GM10266 (cell line): Measurements from ENCODE around the gene PRDX6.

Source experiments
- DNase-seq: peaks from one replicate; pipeline ENCODE4 v3.0.0; 2012; ENCODE audit errors: extremely low spot score
- TF ChIP-seq, protein P1 (sequence below): IDR thresholded peaks from 2 replicates; pipeline ENCODE4 v1.5.1; 2012; ENCODE audit warnings: mild to moderate bottlenecking, low read depth; ENCODE audit not compliant: control insufficient read depth, insufficient read depth; ENCODE audit errors: missing control alignments

PRDX6 gene

DNA sequence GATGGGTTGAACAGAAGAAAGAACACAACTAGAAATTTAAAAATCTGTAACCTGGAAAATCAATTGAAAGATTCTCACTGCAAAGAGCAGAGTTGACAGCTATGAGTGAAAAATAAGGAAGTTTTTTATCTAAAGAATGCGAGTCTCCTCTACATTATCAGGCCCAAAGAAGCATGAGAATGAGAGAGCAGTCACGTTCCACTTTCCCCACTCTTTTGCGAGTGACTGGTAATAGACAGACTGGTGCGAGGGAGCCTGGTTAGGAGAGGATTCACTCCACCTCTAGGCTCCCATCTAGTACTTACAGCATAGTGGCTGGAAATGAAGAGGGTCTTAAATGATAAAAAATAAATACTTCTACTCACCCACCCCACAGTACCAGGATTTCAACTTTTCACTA, 52.0 kb downstream of the PRDX6 start:
- no peak for DNase-seq
- TF ChIP-seq, protein P1, sequence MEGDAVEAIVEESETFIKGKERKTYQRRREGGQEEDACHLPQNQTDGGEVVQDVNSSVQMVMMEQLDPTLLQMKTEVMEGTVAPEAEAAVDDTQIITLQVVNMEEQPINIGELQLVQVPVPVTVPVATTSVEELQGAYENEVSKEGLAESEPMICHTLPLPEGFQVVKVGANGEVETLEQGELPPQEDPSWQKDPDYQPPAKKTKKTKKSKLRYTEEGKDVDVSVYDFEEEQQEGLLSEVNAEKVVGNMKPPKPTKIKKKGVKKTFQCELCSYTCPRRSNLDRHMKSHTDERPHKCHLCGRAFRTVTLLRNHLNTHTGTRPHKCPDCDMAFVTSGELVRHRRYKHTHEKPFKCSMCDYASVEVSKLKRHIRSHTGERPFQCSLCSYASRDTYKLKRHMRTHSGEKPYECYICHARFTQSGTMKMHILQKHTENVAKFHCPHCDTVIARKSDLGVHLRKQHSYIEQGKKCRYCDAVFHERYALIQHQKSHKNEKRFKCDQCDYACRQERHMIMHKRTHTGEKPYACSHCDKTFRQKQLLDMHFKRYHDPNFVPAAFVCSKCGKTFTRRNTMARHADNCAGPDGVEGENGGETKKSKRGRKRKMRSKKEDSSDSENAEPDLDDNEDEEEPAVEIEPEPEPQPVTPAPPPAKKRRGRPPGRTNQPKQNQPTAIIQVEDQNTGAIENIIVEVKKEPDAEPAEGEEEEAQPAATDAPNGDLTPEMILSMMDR: no peak

DNA sequence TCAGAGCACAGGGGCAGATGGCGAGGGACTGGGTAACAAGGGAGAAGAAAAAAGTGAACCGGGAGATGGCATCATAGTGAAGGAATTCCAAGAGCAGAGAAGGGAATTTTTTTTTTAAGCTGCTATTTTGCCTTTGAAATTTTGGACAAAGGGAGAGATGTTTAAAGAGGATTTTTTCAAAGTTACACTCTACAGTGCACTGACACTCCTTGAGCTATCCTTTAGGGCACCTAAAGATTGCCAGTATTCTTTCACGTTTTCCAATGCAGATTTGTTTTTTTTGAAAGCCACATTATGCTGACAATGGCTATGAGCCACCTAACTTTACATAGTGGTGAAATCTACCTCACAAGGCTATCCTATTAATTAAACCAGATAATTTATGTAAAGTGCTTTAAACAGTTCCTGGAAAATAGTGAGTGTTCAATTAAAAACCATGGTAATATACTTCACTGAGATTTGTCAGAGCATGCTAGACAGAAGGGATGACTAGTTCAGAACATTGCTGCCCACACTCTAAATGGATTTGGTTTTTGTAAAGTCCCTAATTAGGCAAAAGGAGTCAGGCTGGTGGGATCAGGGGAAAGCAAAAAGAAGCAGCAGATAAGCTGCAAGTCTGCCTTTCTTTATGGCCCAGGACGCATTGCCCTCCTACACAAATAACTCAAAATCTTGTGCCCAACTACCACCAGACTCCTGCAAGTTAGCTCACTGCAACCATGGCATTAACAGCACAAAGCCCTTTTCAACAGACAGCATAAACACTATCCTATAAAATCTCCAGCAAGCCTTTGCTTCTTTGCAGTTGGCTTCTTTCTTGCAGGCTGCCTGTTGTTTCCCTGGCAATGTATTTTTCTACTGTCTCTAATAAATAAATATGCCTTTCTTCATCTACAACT, 53.9 kb downstream of the PRDX6 start:
- TF ChIP-seq, protein P1: no peak
- no peak for DNase-seq

DNA sequence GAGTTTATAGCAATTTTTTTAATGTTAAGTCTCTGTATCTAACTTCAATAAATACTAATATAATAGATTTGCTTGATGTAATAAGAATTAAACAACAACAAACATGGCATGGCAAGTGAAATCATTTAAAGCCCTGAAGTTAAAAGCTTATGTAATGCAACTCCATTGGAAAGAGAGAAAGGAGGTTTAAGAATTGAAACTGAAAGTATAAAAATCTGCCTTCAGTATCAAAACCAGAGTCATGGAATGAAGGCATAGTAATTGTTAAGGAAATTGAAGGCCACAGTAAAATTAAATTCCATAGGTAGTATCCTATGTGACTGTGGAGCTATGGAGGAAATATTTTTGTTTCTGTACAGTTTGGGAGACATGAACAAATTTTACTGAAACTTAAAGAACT, 55.1 kb downstream of the PRDX6 start:
- TF ChIP-seq, protein P1: no peak
- DNase-seq: no peak

DNA sequence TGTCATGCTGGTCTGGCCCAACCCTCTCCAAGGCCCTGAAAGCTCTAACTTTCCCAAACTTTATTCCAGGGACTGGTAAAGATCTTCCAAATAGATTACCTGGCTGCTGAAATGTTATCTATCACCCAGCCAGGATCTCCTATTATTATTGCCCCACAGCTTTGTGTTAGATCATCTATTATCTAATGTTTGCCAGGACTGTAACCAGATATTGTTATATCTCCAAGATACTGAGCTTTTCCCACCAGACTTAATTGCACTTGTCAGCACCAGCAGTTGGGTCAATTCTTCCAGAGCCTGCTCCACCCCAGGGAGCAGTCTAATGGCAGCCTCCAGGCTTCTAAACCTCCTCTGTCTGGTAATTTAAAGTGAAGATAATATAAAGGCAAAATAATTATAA, 59.1 kb downstream of the PRDX6 start:
- TF ChIP-seq, protein P1: no peak
- no peak for DNase-seq
